GM23248 (cell line): Measurements from ENCODE around the gene RITA1. TPM values are rescaled to one million over a fixed set of nuclear protein-coding genes. Genes with fewer than 3 reads are reported as not detected.

Experiments
- DNase-seq: peaks from one replicate; pipeline ENCODE4 v3.0.0-alpha.2; 2015
- H2AFZ ChIP-seq: fragments of 200-600 bp; sonication (generic); 2 replicates; pipeline ENCODE4 v1.6.1; 2016; ENCODE audit warnings: antibody characterized with exemption
- H3F3A ChIP-seq: fragments of 200-600 bp; sonication (generic); 2 replicates; pipeline ENCODE4 v1.6.1; 2016; ENCODE audit warnings: mild to moderate bottlenecking, antibody characterized with exemption, mixed run types; ENCODE audit not compliant: insufficient read depth
- H3K27ac ChIP-seq: fragments of 200-600 bp; sonication (generic); 2 replicates; pipeline ENCODE4 v1.5.1; 2016; ENCODE audit warnings: mild to moderate bottlenecking
- H3K27me3 ChIP-seq: fragments of 200-600 bp; sonication (generic); replicated peaks from 2 replicates; pipeline ENCODE4 v1.6.1; 2016; ENCODE audit warnings: mild to moderate bottlenecking; ENCODE audit not compliant: insufficient read depth
- H3K36me3 ChIP-seq: fragments of 200-600 bp; sonication (generic); 2 replicates; pipeline ENCODE4 v1.6.1; 2016; ENCODE audit warnings: low read depth, mild to moderate bottlenecking
- H3K4me1 ChIP-seq: fragments of 200-600 bp; sonication (generic); 2 replicates; pipeline ENCODE4 v1.6.1; 2016; ENCODE audit warnings: mild to moderate bottlenecking; ENCODE audit not compliant: insufficient read depth
- H3K4me2 ChIP-seq: fragments of 200-600 bp; sonication (generic); one replicate; pipeline ENCODE4 v1.6.1; 2016; ENCODE audit warnings: mild to moderate bottlenecking; ENCODE audit not compliant: unreplicated experiment
- H3K4me3 ChIP-seq: fragments of 200-600 bp; sonication (generic); 2 replicates; pipeline ENCODE4 v1.5.1; 2016; ENCODE audit warnings: mild to moderate bottlenecking
- H3K79me2 ChIP-seq: fragments of 200-600 bp; sonication (generic); 2 replicates; pipeline ENCODE4 v1.6.1; 2016; ENCODE audit warnings: mild to moderate bottlenecking; ENCODE audit not compliant: insufficient read depth
- H3K9ac ChIP-seq: fragments of 200-600 bp; sonication (generic); 2 replicates; pipeline ENCODE4 v1.6.1; 2016; ENCODE audit warnings: mild to moderate bottlenecking
- H3K9me2 ChIP-seq: fragments of 200-600 bp; sonication (generic); 2 replicates; pipeline ENCODE4 v1.6.1; 2016; ENCODE audit warnings: mixed run types, mild to moderate bottlenecking, moderate library complexity; ENCODE audit not compliant: insufficient read depth
- H3K9me3 ChIP-seq: fragments of 200-600 bp; sonication (generic); one replicate; pipeline ENCODE4 v1.6.1; 2017; ENCODE audit warnings: low read depth
- H4K20me1 ChIP-seq: fragments of 200-600 bp; sonication (generic); 2 replicates; pipeline ENCODE4 v1.6.0; 2016; ENCODE audit not compliant: insufficient read depth
- EZH2 ChIP-seq: fragments of 200-600 bp; sonication (generic); IDR thresholded peaks from 2 replicates; pipeline ENCODE4 v1.6.1; 2018; ENCODE audit warnings: antibody characterized with exemption, mild to moderate bottlenecking; ENCODE audit not compliant: insufficient read depth, poor library complexity, severe bottlenecking
- EZH2phosphoT487 ChIP-seq: fragments of 200-600 bp; sonication (generic); IDR thresholded peaks from 2 replicates; pipeline ENCODE4 v1.6.1; 2018; ENCODE audit warnings: antibody characterized with exemption, moderate library complexity, mild to moderate bottlenecking, low read depth; ENCODE audit not compliant: insufficient read depth
- WGBS, 2 experiments: methylation state at CpG; one replicate each; pipeline ENCODE4 v1.1.6; 2015 to 2017; ENCODE audit warnings: low lambda C conversion rate in 2 of 2, low coverage in 1 of 2; ENCODE audit errors: missing lambda C conversion rate in 2 of 2; 5-methylcytosine and 5-hydroxymethylcytosine counted together
- in situ Hi-C: fragments of 300-500 bp; cut with MboI; formaldehyde crosslinking; loops from 2 replicates; pipeline ENCODE4 v1.15.0; 2020
- polyA plus RNA-seq: library from polyadenylated mRNA; unstranded; fragments of >200 nt; fragmentation: Nextera tagmentation; extraction: Ambion mirVana; gene quantifications from 2 replicates; pipeline ENCODE4 v1.2.1, GENCODE V29; 2016
- total RNA-seq: library from RNA; depleted of rRNA; stranded (reverse); fragments of >200 nt; shearing (Covaris generic); gene quantifications from 2 replicates; pipeline ENCODE4 v1.2.3, GENCODE V29; 2014

Gene RITA1
- total and polyA plus RNA-seq, 2 experiments from 2014 or later: 15.6 to 19.2 TPM

DNA sequence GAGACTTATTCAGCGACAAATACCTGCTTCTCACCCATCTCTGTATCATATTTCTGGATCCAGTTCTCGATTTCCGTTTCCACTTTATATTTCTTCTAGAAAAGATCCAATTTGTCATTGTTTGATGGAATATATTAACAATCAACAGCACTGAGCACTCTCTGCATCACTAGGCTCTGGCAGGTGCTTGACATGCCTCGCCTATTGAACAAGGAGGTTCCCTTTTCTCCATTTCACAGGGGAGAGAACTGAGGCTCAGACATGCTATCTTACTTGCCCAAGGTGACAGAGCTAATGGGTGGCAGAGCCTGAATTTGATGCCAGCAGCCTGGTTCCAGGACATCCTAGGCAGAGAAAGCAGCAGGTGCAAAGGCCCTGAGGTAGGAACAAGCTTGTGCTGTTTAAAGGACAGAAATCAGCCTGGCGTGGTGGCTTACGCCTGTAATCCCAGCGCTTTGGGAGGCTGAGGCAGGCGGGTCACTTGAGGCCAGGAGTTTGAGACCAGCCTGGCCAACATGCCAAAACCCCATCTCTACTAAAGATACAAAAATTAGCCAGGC, 12.1 kb downstream of the RITA1 start:
- H3K4me2 ChIP-seq: no peak overlapping the region
- H2AFZ ChIP-seq: no peak overlapping the region
- no peaks in the 10 kb centered on the region for H3K27me3 ChIP-seq
- WGBS, 2 experiments: 87 to 93% methylated on average over 8 of the region's 8 CpGs
- H3K4me1 ChIP-seq: peaks cover 22% of the 10 kb centered on the region
- TF ChIP-seq EZH2 (no peak), EZH2phosphoT487 (no peak)
- no peaks in the 10 kb centered on the region for H3K79me2 ChIP-seq
- H3K4me3 ChIP-seq: no peak overlapping the region
- peaks cover 27% of the 10 kb centered on the region for H3F3A ChIP-seq
- no peaks in the 10 kb centered on the region for H3K9me2 ChIP-seq
- H3K9ac ChIP-seq: no peak overlapping the region
- no peak for DNase-seq
- no peaks in the 10 kb centered on the region for H3K36me3 ChIP-seq
- no peak overlapping the region for H3K27ac ChIP-seq
- in situ Hi-C loops: loop anchor here (10.0 kb wide), 2 partner anchors 227 to 717 kb away; partner anchors contain the start of gene SDSL
- no peaks in the 10 kb centered on the region for H4K20me1 ChIP-seq
- H3K9me3 ChIP-seq: no peaks in the 10 kb centered on the region

DNA sequence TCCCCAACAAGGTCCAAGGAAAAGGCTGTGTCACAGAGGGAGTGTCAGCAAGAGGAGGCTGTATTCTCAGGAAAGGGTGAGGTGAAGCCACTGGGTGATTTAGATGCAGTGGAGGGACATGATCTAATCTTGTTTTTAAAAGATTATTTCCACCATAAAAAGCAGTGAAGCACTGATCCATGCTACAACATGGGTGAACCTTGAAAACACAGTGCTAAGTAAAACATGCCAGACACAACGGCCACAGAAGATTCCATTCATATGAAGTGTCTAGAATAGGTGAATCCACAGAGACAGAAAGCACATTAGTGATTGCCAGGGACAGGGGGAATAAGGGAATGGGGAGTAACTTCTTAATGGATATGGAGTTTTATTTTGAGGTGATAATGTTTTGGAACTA, 12.8 kb downstream of the RITA1 start:
- Histone ChIP-seq H3K9me3 (no peaks in the 10 kb centered on the region), H2AFZ (no peak overlapping the region), H3K27ac (no peak overlapping the region), H3K9me2 (no peaks in the 10 kb centered on the region), H4K20me1 (no peaks in the 10 kb centered on the region), H3K4me1 (peaks cover 20% of the 10 kb centered on the region), H3K79me2 (no peaks in the 10 kb centered on the region), H3K36me3 (no peaks in the 10 kb centered on the region), H3F3A (peaks cover 22% of the 10 kb centered on the region), H3K4me3 (no peak overlapping the region), H3K27me3 (no peaks in the 10 kb centered on the region), H3K4me2 (no peak overlapping the region), H3K9ac (no peak overlapping the region)
- WGBS, 2 experiments: 52 to 56% methylated on average over 1 of the region's 1 CpG
- DNase-seq: no peak
- in situ Hi-C loops: loop anchor here (10.0 kb wide), 2 partner anchors 227 to 717 kb away; partner anchors contain the start of gene SDSL
- TF ChIP-seq EZH2 (no peak), EZH2phosphoT487 (no peak)

DNA sequence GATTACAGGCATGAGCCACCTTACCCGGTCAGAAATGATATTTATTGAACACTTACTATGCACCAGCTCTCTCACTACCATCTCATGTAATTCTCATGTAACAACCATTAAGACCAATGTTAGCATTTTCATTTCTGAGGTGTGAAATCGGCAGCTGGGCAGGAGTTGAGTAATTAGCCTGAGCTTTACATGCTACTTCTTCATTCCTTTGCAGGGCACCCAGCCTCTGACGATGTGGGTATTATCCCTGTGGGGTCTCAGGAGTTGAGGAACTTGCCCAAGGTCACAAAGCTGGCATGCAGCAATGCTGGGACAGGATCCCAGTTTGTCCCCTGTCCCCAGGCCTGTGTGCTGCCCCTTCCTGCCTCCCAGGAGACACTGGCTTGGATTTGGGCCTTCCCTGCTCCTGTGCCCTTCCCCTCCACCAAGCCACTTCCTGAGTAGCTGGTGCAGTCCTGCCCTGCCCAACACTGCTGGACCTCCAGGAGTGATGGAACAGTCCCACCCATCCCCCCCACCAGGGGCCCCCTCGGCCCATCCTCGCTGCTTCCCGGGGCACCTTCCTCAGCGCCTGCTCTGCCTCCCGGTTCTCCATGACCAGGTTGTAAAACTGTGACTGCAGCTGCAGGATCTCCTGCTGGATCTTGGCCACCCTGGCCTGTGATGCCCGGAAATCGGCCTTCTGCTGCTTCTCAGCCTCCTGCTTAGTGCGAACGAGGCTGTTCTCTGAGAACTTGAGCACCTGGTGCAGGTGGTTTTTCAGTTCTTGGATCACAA, 14.7 kb downstream of the RITA1 start:
- H3K4me1 ChIP-seq: peaks cover 1% of the 10 kb centered on the region; the same call in 1 of the 2 replicates
- H2AFZ ChIP-seq: no peak overlapping the region
- no peak overlapping the region for H3K27ac ChIP-seq
- TF ChIP-seq EZH2phosphoT487 (no peak), EZH2 (no peak)
- in situ Hi-C loops: no loop called here
- H3K79me2 ChIP-seq: no peaks in the 10 kb centered on the region
- H3K36me3 ChIP-seq: no peaks in the 10 kb centered on the region
- H4K20me1 ChIP-seq: no peaks in the 10 kb centered on the region
- H3K27me3 ChIP-seq: no peaks in the 10 kb centered on the region
- no peaks in the 10 kb centered on the region for H3K9me3 ChIP-seq
- no peak overlapping the region for H3K4me3 ChIP-seq
- no peak overlapping the region for H3K9ac ChIP-seq
- WGBS, 2 experiments: 79 to 87% methylated on average over 11 to 12 of the region's 12 CpGs
- peaks cover 5% of the 10 kb centered on the region; the same call in 1 of the 2 replicates for H3F3A ChIP-seq
- no peak for DNase-seq
- no peaks in the 10 kb centered on the region for H3K9me2 ChIP-seq
- no peak overlapping the region for H3K4me2 ChIP-seq

GRCh38 chr12:113201187-113202177, 16.0 kb downstream of the RITA1 start:
- Histone ChIP-seq H3K9ac (no peak overlapping the region), H3K4me1 (no peaks in the 10 kb centered on the region), H2AFZ (no peak overlapping the region), H3K4me2 (no peak overlapping the region), H3K79me2 (no peaks in the 10 kb centered on the region), H3K4me3 (no peak overlapping the region), H3K9me3 (no peaks in the 10 kb centered on the region), H3F3A (peaks cover 5% of the 10 kb centered on the region; the same call in 1 of the 2 replicates), H4K20me1 (no peaks in the 10 kb centered on the region), H3K27me3 (no peaks in the 10 kb centered on the region), H3K9me2 (no peaks in the 10 kb centered on the region), H3K27ac (no peak overlapping the region), H3K36me3 (no peaks in the 10 kb centered on the region)
- in situ Hi-C loops: no loop called here
- TF ChIP-seq EZH2 (no peak), EZH2phosphoT487 (no peak)
- no peak for DNase-seq
- 93 to 95% methylated on average over 14 of the region's 14 CpGs for WGBS, 2 experiments
